Psoas muscle (tissue), 8 donors: ENCODE measurements around the gene LCTL. TPM values are rescaled to one million over a fixed set of nuclear protein-coding genes. Genes with fewer than 3 reads are reported as not detected.

ENCODE experiments used
- ATAC-seq, 4 donors: fragments of 200-7000 bp; cut with Tn5 transposase; one replicate each; pipeline ENCODE4 v1.9.1; 2020; ENCODE audit warnings: moderate library complexity in 3 of 4, mild to moderate bottlenecking in 2 of 4
- DNase-seq, 2 donors: peaks; one replicate each; pipeline ENCODE4 v3.0.0-alpha.2; 2020
- H3K27ac ChIP-seq: fragments of 200-600 bp; one replicate; pipeline ENCODE4 v1.8.0; 2022
- H3K27me3 ChIP-seq, 3 donors: fragments of 200-600 bp in 1 of 3; one replicate each; pipeline versions ENCODE4 v1.6.1 to v1.8.0; 2013 to 2022; ENCODE audit warnings: low read length in 2 of 3, mild to moderate bottlenecking in 2 of 3, moderate library complexity in 1 of 3; ENCODE audit not compliant: insufficient read depth in 3 of 3
- H3K36me3 ChIP-seq, 2 donors: fragments of 200-600 bp in 1 of 2; one replicate each; pipeline versions ENCODE4 v1.6.1 to v1.8.0; 2013 to 2022; ENCODE audit warnings: low read depth in 1 of 2, mild to moderate bottlenecking in 1 of 2, moderate library complexity in 1 of 2; ENCODE audit not compliant: insufficient read depth in 1 of 2
- H3K4me1 ChIP-seq: fragments of 200-600 bp; one replicate; pipeline ENCODE4 v1.8.0; 2022
- H3K4me3 ChIP-seq: fragments of 200-600 bp; one replicate; pipeline ENCODE4 v1.8.0; 2022; ENCODE audit warnings: mild to moderate bottlenecking
- H3K9me3 ChIP-seq: fragments of 200-600 bp; one replicate; pipeline ENCODE4 v1.8.0; 2022
- WGBS, 3 donors: extraction: QIAGEN DNeasy Blood & Tissue Kit; methylation state at CpG; one replicate each; pipeline versions ENCODE4 v1.1.6 to v1.1.7; 2013; 5-methylcytosine and 5-hydroxymethylcytosine counted together
- intact Hi-C, 2 donors: fragments of 100-400 bp; cut with DNase I; formaldehyde crosslinking; loops; one replicate each; pipeline versions ENCODE4 v1.11.0 to v1.14.2; 2022
- polyA plus RNA-seq, 3 donors: library from polyadenylated mRNA; stranded (reverse); fragments of 200-250 nt; gene quantifications; one replicate each; pipeline ENCODE4 v1.2.3, GENCODE V29; 2013
- total RNA-seq, 4 donors: library from RNA; stranded (reverse); fragmentation: NEBNext Ultra II Directional in 2 of 4; extraction: Animal tissue kit (Norgen Biotek cat#: 25700) in 2 of 4; gene quantifications; one replicate each; pipeline versions ENCODE4 v1.2.1 to v1.2.4, GENCODE V29; 2021 to 2023
- TF ChIP-seq, protein P1 (sequence below): fragments of 200-600 bp; IDR thresholded peaks from one replicate; pipeline ENCODE4 v1.8.0; 2022; ENCODE audit warnings: antibody characterized with exemption
- donor health status: healthy with polysubstance abuse.
- donor health status: DM: no; HTN: no; CAD: no; lungs with moderate emphysema.
- donor health status: Bipolar disorder and iron deficiency.
- donor health status: healthy.
- donor health status: DM: yes; HTN: yes; CAD: no.
- donor health status: DM: no; HTN: no; CAD: no.
- donor health status: DM: no; HTN: no; CAD: no.
- donor health status: DM: yes; HTN: yes; CAD: no.

Gene LCTL
- total and polyA plus RNA-seq, 7 donors = not detected

- whole genome bisulfite sequencing, 3 donors = 72 to 85% (median 77%) methylated on average over 4 of the region's 4 CpGs
Measured at GRCh38 chr15:66563126-66563525, 2.7 kb downstream of the LCTL start.

DNA sequence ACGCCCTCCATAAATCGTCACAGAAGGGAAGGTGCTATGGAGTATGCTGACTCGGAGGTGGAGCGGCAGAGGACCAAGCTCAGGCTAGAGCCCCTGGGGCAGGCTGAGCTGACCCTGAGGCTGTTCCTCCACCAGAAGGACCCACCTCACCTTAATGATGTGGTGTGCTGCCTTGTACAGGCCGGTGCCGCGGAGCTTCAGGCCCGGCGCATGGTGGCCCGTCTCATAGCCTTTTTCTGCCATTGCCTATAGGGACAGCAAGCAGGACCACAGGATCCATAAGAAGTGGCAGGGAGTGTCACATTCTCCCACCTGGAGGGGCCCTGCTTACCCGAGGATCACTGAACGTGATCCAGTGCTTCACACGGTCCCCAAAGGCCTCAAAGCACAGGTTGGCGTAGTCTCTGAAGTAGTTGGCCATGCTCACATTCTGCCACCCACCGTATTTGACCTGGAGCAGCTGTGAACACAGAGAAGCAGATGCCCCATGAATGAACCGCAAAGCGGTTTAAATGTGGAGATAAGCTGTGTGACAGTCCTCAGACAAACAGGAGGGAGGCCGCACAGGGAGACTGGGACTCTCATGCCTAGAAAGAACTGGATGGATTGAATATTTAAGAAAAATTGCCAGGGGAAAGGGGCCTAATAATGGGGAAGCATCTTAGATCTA is 4.8 kb downstream of the LCTL start:
- Histone ChIP-seq H3K27ac (no peak overlapping the region), H3K9me3 (no peaks in the 10 kb centered on the region), H3K4me3 (no peak overlapping the region), H3K27me3 (no peaks in the 10 kb centered on the region), H3K4me1 (no peaks in the 10 kb centered on the region), H3K36me3 (no peaks in the 10 kb centered on the region)
- ATAC-seq (no peak), DNase-seq (no peak)
- intact Hi-C loops = no loop called here
- WGBS, 3 donors = 85 to 88% (median 86%) methylated on average over 18 of the region's 18 CpGs
- TF ChIP-seq, protein P1, sequence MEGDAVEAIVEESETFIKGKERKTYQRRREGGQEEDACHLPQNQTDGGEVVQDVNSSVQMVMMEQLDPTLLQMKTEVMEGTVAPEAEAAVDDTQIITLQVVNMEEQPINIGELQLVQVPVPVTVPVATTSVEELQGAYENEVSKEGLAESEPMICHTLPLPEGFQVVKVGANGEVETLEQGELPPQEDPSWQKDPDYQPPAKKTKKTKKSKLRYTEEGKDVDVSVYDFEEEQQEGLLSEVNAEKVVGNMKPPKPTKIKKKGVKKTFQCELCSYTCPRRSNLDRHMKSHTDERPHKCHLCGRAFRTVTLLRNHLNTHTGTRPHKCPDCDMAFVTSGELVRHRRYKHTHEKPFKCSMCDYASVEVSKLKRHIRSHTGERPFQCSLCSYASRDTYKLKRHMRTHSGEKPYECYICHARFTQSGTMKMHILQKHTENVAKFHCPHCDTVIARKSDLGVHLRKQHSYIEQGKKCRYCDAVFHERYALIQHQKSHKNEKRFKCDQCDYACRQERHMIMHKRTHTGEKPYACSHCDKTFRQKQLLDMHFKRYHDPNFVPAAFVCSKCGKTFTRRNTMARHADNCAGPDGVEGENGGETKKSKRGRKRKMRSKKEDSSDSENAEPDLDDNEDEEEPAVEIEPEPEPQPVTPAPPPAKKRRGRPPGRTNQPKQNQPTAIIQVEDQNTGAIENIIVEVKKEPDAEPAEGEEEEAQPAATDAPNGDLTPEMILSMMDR = no peak

More at GRCh38 chr15:66563126-66563525, 2.7 kb downstream of the LCTL start:
- Histone ChIP-seq H3K4me3 (no peak overlapping the region), H3K27ac (no peak overlapping the region), H3K4me1 (no peaks in the 10 kb centered on the region), H3K9me3 (no peaks in the 10 kb centered on the region), H3K27me3 (no peaks in the 10 kb centered on the region), H3K36me3 (no peaks in the 10 kb centered on the region)
- intact Hi-C loops = no loop called here
- TF ChIP-seq, protein P1 = no peak
- no peak for DNase-seq
- no peak for ATAC-seq

DNA sequence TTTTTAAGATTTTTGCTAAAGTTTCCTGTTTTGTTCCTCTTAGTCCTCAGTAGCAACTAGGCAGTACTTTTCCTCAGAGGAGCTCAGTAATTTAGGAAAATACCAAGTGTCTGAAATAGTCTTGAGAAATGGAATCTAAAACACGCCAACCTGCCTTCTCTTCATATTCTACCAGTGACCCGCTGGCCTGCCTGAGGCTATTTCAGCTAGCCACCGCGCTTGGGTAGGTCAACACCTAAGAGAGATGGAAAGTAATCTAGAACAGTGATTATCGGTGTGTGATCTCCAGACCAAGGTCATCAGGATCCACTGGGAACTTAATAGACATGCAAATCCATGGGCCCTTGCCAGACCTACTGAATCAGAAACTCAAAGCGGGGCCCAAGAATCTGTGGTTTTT is 7.5 kb downstream of the LCTL start:
- Histone ChIP-seq H3K27ac (no peak overlapping the region), H3K27me3 (no peaks in the 10 kb centered on the region), H3K36me3 (no peaks in the 10 kb centered on the region), H3K4me1 (no peaks in the 10 kb centered on the region), H3K4me3 (no peak overlapping the region), H3K9me3 (no peaks in the 10 kb centered on the region)
- ATAC-seq (no peak), DNase-seq (no peak)
- TF ChIP-seq, protein P1 = no peak
- intact Hi-C loops = no loop called here
- WGBS, 3 donors = 93 to 96% (median 96%) methylated on average over 6 of the region's 6 CpGs

- Histone ChIP-seq H3K36me3 (no peaks in the 10 kb centered on the region), H3K27me3 (no peaks in the 10 kb centered on the region), H3K9me3 (no peaks in the 10 kb centered on the region), H3K4me1 (no peaks in the 10 kb centered on the region), H3K27ac (no peak overlapping the region), H3K4me3 (no peak overlapping the region)
- no peak for ATAC-seq
- no peak for DNase-seq
- intact Hi-C loops = no loop called here
- TF ChIP-seq, protein P1 = no peak
Measured at GRCh38 chr15:66555685-66556084, 10.1 kb downstream of the LCTL start.

DNA sequence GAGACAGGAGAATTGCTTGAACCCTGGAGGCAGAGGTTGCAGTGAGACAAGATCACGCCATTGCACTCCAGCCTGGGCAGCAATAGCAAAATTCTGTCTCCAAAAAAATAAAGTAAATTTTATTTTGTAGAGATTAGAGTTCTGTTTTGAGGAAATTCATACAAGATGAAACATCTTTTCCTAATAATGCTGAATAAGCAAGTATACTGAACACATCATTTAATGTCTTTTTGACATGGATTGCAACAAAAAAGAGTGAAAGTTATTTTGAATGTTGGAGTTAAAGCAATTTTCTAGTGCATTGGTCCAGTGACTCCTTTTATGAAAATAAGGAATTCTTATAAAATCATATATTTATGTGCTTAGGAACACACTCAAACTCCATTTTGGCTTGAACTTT is 20.5 kb downstream of the LCTL start:
- 95 to 100% (median 100%) methylated on average over 1 of the region's 1 CpG for WGBS, 3 donors
- no peaks in the 10 kb centered on the region for H3K4me1 ChIP-seq
- no peak overlapping the region for H3K27ac ChIP-seq
- ATAC-seq (no peak), DNase-seq (no peak)
- no peak overlapping the region for H3K4me3 ChIP-seq
- H3K27me3 ChIP-seq = no peaks in the 10 kb centered on the region
- intact Hi-C loops = no loop called here
- H3K36me3 ChIP-seq = peaks cover 0 to 2% of the 10 kb centered on the region in 2 donors
- no peaks in the 10 kb centered on the region for H3K9me3 ChIP-seq
- TF ChIP-seq, protein P1 = no peak
